T47D (cell line): ENCODE measurements around the gene SLC26A1.

Experiments
- DNase-seq, 2 experiments: peaks; one replicate each; pipeline versions ENCODE4 v3.0.0 to v3.0.0-alpha.2; 2011 to 2012; ENCODE audit warnings: low read depth in 1 of 2, low spot score in 1 of 2
- JUND ChIP-seq: IDR thresholded peaks from 2 replicates; pipeline ENCODE4 v1.6.1; 2012; ENCODE audit warnings: low read depth
- in situ Hi-C: cut with HindIII; loops from 2 replicates; pipeline ENCODE4 v1.10.0; 2016; ENCODE audit warnings: low sequenced_read_pairs, low pct_unique_long_range_greater_than_20kb

The SLC26A1 gene

DNA sequence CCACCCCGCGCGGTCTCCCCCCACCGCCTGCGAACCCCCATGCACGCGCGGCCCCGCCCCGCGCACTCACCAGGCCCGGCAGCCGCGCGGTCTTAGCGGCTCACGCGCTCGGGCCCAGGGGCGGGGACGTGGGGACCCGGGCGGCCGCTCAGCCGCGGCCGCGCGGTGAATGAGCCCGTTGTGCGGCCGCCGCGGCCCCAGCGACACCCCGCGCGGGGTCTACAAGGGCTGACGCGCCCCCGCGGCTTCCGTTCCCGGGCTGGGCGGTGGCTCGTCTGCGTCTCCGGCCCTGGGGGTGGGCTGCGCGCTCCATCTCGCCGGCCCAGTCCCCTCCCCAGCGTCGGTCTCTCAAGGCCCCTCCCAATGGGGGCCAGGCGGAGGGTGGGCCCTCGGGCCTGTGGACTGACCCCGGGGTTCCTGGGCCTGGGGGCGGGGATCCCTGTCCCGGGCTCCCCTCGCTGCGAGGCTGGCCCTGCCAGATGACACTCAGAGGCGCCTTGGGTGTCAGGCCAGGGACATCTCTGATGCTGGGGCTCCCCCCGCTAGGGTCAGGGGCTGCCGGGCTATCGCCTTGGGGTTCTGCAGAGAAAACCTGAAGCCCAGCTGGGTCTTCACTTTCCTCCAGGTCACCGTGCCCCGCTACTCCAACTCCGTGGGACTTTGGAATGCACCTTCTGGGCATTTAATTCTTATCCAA is 4.3 kb upstream of the SLC26A1 start:
- DNase-seq, result peak; percentile 68 to 81
- no peak for TF ChIP-seq JUND
- in situ Hi-C loops, result no loop called here

DNA sequence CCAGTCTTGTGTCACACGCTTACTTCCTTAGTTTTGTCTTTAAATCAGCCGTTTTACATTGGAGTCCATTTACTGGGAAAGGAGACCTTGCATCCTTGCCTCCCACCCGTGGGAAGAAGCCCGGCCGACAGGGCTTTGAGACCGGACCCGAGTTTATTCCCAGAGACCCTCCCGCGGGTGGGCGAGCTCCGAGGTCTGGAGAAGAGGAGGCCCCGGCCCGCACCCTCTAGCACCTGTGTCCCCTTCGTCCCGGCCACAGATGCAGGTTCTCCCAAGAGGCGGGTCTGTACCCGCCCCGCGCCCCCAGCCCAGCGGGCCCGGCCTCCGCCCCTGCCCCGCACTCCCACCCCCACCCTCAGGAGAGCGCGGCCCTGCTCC is 3.8 kb upstream of the SLC26A1 start:
- in situ Hi-C loops, result no loop called here
- DNase-seq, result no peak
- no peak for TF ChIP-seq JUND

DNA sequence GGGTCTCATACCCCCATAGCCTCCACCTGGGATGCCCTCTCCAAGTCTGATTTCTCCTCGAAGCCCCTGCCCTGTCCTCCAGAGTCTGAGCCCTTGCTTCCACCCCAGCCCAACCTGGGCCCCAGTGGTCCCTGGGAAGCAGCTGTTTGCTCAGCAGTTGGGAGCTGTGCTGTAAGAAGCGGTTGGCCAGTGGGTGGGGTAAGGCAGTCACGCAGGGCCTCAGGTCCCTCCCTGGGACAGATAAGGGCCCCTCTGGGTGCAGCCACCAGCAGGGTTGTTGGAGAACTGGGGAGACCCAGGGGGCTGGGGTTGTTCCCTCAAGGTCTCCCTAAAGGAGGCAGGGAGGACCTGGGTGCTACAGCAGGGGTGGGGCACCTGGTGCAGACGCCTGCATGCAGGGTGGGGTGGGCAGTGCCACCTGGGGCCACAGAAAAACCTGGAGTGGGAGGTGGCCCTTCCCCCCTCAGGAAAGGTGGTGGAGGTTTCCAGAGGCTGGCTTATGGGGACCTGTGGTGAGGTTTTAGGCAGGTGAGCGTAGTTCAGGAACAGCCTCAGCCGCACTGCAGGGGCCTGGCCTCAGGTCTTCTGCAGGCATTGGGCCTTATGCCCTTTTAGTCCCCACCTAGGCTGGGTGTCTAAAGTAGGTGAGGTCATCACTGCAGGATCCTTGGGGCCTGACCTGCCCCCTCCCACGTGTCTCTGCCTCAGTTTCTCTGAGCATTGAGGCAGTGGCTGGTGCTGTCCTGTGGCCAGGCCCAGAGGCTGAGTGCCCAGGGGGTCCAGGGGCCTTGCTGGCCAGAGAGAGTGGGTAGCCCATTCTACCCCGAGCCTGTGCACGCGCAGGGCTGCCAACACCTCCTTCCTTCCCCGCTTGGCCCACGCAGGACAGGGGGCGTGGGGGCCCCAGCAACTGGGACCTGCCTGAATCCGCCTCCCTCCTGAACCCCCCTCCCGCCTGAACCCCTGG is 3.1 kb upstream of the SLC26A1 start:
- TF ChIP-seq JUND, result no peak
- no peak for DNase-seq
- in situ Hi-C loops, result no loop called here

DNA sequence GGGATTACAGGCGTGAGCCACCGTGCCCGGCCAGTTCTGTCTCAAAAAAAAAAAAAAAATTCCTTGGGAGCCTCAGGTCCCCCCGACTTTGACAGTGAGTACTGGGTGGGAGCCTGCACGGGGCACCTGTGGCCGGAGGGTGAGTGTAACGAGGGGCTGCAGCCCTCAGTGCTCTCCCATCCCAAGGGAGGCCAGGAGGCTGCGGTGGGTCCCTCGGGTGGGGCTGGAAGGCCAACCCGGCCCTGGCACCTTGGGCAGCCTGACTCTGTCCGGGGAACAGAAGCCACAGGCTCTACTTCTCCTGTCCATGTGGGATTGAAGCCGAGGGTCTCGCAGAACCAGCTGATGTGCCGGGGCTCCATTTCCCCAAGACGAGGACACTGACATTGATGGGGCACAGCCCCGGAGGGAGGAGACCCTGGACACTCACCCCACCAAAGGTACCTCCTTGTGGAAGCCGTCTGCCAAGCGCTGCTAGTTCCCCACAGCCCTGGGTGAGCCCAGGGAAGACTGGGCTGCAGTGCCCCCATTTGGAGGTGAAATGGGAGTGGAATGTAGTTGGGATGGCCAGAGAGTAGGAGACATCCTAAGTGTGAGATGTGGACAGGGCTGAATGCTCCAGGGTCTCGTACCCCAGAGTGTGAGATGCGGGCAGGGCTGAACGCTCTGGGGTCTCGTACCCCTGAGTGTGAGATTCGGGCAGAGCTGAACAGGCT is 2.3 kb upstream of the SLC26A1 start:
- no peak for TF ChIP-seq JUND
- DNase-seq, result no peak
- in situ Hi-C loops, result no loop called here

DNA sequence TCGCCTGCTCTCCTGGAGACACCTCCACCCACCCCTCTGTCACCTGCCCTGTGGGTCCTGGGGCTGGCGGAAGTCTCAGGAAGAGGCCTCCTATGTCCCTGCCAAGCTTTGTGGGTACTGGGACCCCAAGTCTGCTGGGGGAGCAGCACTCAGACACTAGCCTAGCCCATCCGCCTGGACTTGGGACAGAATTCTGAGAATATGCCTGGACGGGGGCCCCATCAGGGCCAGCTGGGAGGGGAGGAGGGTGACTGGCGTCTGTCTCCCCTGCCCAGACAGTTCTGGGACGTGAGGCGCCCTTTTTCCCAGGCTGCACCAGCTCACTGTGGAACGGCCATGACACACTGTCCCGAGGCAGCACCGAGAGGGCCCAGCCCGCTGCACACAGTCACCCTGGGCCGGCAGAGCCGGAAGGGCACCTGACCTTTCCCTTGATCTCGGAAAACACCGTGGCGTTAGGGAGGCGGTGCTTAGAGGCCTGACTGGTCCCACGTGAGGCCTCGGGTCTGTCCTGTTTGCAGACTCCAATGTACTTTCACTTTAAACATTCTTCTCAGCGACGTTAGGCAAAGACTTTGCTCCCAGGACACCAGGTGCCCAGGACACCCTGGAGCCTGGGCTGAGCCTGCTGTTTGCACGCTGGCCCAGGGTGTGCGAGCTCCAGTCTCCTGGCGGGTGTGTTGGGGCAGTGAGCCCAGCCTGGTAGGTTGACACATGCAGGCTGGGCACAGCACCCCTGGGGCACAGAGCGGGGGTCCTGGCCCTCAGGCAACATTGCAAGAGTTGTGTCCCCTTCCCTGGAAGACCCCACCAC is 700 bp downstream of the SLC26A1 start:
- peak; percentile 88 to 95 for DNase-seq
- in situ Hi-C loops, result no loop called here
- TF ChIP-seq JUND, result no peak

DNA sequence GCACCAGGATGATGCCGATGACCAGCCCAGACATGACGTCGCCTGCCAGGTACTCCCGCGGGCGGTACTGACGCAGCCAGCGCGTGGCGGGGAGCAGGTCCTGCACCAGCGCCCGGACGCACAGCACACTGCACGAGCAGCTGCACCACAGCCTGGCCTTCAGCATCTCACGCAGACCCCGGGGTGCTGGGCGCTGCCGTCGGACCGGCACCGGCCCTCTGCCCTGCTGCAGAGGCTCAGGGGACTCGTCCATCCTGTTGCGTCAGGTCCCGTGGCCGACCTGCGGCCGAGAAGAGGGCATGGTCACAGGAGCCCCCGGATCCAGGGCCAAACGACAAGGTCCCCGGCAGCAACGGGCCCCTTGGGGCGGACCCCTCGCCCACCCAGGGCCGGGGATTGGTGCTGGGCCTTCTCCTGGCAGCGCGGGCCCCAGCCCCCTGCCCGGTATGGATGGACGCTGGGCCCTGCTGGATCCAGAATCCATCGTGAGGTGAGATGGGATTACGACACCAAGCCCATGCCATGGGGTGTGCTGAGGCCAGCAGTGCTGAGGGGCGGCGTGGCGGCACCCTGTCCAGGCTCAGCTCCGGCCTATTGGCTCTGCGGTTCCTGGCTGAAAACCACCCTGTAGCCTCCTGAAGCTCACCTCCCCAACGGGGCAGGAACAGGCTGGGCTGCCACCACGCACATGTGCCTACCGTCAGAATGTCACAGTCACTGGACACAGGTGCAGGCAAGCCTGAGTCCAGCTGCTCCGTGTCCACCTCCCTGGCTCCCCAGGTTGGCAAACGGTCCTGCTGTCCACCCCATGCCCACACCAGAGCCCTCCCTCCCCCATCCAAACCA is 1.5 kb downstream of the SLC26A1 start:
- in situ Hi-C loops, result no loop called here
- TF ChIP-seq JUND, result no peak
- DNase-seq, result no peak

DNA sequence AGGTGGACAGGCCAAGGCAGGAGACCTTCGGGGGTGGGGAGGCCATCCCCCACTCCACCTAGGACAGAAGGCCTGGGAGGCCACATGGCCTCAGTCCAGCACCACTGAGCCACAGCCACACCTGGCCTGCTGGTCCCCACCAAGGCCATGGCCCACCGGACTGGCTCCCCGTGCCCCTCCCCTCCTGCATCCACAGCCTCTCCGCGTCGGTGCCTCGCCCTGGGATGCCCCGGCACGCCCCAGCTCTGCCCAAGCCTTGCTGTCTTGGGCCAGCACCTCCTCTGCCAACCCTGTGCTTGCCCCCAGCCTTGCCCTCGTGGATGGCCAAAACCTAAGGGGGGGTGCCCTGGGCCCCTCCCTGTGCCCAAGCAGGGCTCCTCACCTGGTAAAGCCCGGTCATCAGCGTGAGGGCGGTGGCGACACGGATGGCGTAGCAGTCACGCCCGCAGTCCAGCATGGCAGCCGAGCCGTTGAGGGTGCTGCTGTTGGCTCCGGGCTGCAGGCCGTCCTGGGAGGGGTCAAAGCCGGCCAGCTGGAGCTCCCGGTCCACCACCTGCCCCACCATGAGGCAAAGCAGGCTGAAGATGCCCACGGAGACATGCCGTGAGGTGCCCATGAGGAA is 2.3 kb downstream of the SLC26A1 start:
- no peak for TF ChIP-seq JUND
- no peak for DNase-seq
- in situ Hi-C loops, result no loop called here

DNA sequence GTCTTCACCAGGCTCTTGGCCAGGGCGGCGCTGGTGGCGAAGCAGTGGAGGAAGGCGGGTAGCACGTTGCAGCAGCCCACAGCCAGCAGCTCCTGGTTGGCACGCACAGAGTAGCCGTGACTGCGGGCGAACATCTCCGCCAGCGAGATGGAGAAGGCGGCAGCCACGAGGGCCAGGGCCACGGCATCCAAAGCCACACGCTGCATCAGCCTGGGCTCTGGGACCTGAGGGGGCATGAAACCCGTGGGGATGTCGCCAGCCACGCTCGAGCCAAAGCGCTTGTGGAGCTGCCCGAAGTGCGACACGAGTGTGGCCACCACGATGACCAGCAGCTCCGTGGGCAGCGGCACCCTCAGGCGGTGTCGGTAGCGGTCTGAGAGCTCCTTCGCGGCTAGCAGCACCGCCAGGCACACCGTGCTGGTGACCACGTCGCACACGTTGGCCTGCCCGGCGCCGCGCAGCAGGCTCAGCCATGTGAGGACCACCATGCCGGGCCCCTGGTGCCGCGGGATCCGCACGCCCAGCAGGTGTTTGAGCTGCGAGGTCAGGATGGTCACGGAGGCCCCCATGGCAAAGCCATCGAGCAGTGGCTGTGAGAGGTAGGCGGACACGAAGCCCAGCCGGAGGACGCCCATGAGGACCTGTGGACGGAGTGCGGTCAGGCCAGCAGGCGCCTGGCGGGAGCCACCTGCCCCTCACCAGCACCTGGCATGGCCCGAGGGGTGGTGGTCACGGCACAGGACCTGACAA is 3.3 kb downstream of the SLC26A1 start:
- in situ Hi-C loops, result no loop called here
- no peak for DNase-seq
- no peak for TF ChIP-seq JUND

DNA sequence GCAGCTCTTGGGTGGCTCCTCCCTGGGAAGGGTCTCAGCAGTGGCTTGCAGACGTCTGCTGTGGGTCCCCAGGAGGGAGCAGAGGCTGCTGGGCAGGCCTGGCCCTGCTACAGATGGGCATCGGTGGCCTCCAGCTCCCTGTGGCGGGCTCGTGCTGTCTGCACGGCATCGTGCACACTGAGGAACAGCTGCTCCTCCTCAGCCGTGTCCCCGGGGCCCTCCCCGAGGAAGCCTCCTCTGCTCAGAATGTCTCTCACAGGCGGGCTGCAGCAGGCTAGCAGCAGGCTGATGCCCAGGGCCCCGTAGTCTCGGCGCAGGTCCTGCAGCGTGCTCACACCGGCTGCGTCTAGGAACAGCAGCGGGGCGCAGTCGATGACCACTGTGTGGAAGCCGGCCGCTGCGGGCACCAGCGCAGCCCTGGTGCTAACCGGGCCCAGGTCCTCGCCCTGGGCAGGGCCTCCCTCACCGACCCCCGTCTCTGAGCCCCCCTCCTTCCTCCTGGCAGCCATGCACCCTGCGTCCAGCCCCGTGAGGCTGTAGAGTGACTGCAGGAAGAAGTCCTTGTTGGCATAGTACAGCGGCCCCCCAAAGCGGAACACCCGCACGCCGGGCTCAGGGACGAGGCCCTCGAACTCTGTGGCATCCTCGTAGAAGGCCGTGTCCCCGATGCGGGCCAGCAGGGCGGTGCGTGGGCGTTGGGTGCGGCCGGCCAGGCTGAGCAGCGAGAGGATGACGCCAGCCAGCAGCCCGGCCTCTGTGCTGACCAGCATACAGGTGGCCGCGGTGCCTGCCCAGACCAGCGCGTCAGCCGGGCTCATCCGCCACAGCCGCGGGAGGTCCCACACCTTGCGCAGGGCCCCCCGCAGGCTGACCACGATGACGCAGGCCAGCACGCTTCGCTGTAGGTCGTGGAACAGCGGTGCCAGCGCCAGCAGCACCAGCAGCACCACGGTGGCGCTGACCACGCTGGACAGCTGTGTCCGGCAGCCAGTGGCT is 4.2 kb downstream of the SLC26A1 start:
- TF ChIP-seq JUND, result no peak
- in situ Hi-C loops, result no loop called here
- no peak for DNase-seq
